Measurements from ENCODE around the gene BCDIN3D.
"Not testable (repeated sequence)": the region's sequence is repeated elsewhere in the genome, so short reads cannot be mapped to it uniquely, and the experiment has no call there.

The BCDIN3D gene, protein sequence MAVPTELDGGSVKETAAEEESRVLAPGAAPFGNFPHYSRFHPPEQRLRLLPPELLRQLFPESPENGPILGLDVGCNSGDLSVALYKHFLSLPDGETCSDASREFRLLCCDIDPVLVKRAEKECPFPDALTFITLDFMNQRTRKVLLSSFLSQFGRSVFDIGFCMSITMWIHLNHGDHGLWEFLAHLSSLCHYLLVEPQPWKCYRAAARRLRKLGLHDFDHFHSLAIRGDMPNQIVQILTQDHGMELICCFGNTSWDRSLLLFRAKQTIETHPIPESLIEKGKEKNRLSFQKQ

DNA sequence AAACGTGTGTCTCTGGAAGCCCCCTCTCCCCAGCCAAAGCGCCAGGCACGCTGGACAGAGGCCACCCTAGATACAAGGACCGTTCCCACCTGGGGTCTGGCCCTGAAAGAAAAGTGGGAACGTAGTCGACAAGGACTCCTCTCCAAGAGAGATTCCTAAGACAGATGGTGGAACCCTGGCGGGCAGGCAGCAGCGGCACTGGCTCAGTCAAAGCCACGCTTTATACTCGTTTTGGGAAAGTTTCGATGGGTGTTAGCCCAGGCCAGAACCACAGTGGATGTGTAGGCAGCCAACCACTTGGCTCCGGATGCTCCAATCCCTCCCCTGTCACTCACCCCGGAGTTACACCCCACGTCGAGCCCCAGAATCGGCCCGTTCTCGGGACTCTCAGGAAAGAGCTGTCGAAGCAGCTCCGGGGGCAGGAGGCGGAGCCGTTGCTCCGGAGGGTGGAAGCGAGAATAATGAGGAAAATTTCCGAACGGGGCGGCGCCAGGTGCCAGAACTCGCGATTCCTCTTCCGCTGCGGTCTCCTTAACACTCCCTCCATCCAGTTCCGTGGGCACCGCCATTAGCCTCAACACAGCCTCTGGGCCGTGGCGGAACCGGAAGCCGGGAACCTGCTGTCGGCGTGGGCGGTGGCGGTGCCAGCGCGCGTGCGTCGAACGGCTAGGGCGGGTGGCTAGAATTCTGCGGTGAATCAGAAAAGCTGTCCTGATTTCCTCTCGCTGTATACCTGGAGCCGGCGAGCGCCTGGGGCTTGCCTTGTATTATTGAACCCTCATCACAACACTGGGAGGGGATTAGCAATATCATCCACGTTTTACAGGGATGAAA is at the start of gene BCDIN3D:
Gene BCDIN3D (minus strand): TSS at position 588 of the 834 bp plus-strand sequence. CDS start 19 bp downstream, at position 569.
- DNase-seq (ENCODE audit: low spot score) = peak; percentile 89

DNA sequence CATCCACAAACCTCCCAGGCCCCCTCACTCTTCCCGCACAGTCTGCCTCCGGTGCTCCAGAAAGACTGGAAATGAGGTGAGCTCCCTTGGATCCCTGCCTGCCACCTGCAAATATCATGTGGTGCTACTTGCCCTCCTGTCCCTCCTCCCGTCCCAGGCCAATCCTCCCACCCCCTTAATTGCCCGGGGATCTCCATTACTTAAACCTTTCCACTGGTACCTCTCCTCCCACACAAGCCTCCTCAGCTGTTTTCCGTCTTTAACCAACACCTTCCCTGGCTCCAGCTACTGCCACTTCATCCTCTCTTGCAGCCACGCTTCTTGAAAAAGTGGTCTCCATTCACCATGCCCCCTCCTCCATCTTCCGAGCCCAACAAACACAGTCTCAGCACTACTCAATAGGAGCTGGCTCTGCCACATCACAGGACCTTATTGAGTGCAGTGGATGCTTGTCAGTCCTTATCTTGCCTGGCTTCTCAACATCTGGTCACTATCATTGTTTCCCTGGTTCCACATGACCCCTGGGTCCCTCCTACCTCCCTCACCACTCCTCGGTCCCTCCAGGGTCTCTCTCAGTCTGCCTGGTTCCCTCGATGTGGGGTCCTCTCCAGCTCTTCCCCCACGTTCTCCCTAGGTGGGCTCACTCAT is 49.3 kb upstream of the BCDIN3D start:
- DNase-seq (ENCODE audit: low spot score) = no peak

DNA sequence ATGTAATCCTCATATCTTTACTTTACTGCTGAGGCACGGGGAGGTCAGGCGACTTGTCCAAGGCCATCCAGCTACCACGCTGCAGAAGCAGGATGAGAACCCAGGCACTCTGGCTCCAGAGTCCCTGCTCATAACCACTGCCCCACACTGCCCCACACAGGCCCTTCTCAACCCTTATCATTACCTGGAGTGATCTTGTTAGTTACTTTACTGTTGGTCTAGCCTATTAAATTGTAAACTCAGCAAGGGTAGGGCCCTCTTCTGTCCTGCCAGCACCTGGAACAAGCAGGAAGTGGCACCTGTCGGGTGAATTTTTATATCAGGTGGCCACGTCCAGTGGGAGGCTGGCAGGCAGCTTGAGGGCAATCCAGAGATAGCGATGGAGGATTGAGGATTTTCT is 48.6 kb upstream of the BCDIN3D start:
- DNase-seq (ENCODE audit: low spot score) = no peak

DNA sequence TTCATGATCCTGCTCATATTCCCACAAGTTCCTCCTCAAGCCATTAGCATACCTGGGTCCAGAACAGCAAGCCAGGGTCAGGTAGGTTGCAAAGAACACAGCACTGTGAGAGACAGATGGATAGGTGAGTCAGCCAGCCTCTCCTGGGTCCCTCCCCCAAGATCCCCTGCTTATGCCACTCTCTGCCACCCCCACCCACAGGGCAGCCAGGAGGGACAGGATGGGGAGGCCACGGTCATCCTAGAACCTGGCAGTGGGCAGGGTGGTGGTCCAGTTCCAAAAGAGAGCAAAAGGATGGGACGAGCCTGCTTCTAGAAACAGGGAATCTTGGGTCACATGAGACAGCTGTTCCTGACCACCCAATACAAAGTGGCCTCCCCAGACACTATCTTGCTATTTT is 48.1 kb upstream of the BCDIN3D start:
- no peak for DNase-seq (ENCODE audit: low spot score)

DNA sequence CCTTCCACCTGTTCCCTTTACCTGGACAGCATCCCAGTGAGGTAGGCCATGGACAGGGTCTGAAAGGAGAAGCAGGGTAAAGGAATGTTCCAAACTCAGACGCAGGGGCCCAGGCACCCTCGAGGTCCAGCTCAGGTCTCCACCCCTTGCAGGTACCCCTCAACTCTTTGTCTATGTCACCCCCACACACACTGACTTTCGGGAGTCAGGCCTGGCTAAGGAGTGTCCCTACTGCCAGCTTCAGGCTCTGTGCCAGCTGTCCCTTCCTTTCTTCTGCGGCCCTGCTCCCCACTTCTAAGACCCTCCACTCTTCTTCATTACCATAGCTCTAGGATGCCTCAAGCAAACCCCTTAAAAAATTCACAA is 47.2 kb upstream of the BCDIN3D start:
- no peak for DNase-seq (ENCODE audit: low spot score)

DNA sequence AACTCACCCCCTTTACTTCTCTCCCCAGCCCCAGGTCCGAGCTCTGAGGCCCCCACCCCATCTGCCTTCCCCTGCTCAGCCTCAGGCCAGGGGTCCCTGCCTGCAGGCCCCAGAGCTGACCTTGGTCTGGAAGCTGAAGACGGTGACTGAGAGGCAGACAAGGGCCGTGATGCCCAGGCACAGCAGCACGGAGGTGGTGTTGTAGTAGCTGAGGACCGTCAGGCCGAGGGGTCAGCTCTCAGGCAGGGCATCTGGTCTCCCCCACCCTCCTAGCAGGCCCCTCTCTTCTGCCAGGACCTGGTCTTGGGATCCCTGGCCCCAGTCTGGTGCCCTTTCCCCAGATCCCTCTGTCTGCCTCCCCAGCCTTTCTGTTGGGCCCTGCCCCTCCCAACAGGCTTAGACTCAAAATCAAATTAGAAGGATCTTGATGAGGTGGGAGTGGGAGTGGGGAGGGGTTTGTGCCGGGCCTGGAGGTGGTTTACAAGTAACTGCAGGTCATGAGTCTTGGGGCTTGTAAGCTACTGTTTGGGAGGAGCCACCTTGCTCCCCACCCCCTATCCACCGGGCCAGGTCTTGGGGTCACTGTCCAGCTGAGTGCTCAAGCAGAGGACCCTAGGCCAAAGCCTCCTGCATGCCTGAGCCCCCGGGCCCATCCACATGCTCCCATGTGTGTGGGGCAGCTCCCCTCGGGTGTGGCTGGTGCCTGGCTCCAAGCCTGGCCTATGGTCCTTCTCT is 46.6 kb upstream of the BCDIN3D start:
- DNase-seq (ENCODE audit: low spot score) = no peak

DNA sequence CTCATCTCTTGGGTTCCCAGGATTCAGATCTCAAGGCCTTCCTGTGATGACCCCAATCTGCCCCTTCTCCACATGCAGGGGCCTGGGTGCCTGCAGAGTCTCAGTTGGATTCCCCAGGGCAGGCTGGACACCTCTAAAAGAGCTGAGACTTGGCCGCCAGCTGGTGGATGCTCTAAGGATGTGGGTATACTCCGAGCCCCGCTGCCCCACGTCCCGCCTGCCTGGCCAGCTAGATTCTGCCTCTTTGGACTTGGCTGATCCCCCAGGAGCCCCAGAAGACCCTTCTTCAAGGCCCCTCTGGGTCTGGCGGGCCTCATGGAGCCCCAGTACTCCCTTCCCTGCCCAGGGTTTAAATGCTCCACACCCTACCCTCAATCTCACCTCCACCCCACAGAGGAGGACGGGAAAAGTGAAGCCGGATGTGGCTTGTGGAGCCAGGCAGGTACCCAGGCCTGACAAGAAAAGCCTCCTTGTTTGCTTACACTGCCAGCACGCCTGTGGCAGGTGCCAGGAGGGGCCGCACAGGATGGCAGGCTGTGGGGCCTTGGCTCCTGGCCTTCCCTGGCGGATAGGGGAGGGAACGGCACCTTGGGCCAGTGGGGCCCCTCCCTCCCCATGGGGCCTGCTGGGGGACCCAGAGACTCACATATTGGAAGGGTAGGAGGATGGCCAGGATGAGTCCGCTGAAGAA is 45.7 kb upstream of the BCDIN3D start:
- no peak for DNase-seq (ENCODE audit: low spot score)

DNA sequence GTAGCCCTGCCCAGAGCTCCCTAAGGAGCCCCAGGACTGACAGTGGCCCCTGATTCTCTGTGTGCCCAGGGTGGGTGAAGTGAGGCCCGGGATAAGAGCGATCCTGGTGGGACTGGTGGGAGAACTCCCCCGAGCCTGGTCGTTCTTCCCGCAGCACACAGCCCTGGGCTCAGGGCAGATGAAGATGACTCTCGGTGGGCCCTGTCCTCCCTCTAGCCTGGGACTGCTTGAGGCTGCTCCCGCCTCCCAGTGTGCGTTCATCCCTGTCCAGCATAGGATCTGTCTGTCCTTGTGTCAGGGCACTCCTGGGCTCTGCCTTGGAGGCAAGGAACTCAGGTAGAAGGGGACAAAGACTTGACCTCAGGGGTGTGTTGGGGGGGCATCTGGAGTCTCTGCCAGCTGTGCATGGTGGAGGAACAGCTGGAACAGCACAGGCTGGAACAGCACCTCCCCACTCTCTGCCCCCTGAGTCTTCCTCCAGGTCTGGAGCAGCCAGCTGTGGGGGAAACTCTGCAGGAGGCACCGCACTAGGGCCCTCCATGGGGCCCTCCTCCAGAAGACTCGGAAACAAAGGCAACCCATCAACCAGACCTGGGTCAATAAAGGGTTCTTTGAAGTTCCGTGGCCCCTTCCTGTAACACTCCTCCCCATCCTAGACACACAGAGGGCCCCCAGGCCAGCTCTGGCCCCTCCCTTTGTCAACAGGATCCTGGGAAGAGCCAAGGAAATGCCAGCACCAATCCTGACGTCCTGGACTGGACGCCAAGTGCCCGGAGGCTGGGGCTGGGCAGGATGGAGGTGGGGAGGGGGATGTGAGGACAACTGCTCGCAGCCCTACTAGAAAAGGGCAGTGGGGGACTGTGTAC is 44.9 kb upstream of the BCDIN3D start:
- no peak for DNase-seq (ENCODE audit: low spot score)

DNA sequence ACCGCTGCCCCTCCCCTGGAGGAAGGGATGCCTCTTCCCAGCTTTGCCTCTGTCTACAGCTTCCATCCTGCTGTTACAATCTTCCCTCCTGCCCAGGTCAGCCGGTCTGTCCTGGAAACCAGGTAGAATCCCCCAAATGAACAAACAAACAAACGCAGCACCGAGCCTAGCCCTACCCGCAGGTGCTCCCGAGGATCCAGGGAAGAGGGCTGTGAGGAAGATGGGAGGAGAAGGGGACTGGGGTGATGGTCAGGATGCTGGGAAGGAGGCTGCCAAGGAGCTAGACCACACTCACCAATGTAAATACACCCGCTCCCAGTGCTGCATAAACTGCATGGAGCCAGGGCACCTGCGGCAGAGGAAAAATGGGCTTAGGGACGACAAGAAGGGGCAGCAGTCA is 44.2 kb upstream of the BCDIN3D start:
- no peak for DNase-seq (ENCODE audit: low spot score)

DNA sequence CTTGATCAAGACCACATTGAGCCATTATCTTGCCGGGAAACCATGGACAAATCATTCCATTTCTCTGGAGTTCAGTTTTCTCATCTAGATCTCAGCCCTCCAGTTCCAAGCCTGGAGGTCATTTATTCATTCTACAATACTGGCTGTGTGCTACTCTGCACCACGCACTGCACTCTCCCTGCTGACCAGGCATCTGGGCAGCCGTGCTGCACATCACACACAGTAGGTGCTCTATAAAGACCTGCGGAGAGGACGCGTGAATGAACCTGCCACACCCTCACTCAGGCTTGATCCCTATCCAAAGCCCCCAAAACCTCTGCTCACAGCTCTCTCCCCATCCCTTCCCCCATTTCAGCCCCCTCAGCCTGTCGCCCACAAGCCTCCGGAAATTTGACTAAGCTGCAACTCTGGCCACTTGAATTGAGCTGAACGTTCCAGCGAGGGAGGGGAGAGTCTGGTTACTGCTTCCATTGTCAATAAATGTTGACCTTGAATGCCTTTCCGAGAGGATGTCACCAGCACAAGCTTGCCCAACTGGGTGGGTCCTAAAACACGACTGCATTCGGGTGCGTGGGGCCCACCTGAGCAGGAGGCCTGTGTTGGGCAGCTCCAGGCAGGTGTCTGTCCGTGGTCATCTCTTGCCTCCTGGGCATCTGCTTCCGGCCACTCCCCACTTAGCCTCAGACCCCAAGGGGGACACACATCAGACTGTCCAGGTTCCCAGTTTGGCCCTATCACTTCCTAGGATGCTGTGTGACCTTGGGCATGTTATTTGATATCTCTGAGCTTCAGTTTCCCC is 43.0 kb upstream of the BCDIN3D start:
- DNase-seq (ENCODE audit: low spot score) = no peak

DNA sequence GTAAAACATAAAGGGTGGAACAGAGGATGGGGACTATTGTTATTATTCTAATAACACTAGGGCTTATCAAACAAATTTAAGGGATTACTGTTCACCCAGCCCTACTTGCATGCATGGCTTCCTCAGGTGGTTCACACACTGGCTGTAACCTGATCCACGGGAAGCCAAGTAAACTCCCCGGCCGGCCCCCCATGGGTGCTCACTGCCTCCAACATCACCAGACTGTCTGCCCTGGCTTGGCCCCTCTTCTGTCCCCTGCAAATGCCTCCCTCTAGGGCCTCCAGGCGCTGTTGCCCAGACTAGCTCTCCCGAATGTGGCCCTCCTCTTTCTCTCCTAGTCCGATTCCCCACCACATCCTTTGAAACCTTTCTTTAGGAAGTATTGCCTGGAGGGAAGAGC is 42.2 kb upstream of the BCDIN3D start:
- no peak for DNase-seq (ENCODE audit: low spot score)

DNA sequence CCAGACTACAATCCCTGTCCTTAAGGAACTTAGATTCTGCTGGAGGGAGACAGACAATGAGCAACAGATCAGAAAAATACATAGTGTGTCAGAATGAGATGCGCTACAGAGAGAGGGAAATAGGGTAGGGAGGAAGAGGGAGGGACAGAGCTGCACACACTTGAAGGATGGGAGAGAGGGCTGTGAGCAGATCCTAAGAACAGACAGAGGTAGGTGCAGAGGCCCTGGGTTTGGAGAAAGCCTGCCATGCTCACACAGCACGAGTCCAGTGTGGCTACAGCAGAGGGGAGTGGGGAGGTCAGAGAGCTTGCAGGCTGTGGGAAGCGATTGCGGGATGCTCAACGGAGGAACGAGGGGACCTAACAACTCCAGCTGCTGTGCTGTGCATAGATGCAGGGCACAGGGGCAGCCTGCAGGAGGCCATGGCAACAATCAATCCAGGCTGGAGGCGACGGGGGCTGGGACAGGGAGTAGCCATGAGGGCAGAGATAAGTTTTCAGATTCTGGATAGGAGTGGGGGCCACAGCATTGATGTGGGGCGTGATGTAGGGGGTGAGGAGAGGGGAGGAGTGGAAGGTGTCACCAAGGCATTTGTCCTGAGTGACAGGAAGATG is 40.1 kb upstream of the BCDIN3D start:
- DNase-seq (ENCODE audit: low spot score) = no peak

DNA sequence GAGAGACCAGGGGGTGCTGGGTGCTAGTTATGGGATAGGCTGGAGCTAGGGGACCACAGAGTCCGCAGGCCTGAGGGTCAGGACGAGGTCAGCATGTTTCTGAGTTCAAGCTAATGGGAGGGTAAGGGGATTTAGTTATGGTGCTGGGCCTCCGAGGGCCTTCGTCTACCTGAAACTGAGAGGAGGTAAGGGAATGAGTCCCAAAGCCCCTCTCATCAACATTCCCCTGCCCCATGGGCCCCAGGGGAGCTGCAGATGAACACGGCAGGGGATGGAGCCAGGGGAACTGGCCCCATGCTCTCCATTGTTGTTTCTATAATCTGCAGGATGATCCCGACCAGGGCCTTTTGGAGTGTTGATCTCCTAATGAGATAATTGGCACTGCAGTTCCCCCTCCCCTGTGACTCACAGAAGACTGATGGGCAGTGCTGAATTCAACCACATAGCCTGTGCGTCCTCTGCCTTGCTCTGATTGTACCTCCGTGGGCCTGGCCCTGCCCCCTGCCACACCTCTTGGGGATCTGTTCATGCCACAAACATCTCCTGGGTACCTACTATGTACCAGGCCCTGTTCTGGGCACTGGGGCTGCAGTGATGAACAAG is 39.4 kb upstream of the BCDIN3D start:
- no peak for DNase-seq (ENCODE audit: low spot score)

DNA sequence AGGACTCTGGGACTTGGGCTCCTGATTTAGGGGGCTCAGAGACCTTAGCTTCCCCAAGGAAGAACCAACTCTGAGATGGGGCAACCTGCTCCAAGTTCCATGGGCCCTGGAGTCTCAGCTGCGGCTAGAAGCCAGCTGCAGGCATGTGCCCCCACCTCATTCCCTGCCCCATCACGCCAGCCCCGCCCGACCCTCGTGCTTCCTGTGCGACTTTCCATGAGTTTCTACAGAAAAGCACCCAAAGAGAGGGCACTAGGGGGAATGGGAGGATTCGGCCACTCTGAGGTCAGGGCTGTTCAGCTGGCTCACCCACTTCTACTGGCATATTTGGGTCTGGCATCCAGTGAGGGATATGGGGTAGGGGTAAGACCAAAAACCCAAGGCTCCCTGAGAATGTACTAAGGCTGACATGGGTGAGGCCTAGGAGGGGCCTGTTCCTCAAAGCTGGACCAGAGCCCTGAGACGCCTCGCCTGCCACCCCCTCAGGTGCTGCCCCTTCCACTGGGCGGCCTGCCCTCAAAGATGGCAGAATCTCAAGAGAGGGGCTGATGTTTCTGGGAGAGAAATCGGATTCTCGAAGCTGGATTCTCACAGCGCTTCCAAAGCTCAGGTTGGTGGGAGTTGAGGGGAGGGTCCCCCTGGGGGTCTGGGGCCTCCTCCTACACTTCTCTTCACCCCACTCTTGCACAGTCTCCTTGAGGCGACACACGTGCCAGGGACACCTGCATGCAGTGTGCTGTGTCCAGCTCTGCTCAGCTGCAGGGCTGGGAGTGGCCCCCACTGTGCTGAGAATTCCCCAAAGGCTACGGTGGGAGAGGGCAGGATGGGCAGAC is 38.7 kb upstream of the BCDIN3D start:
- DNase-seq (ENCODE audit: low spot score) = no peak

DNA sequence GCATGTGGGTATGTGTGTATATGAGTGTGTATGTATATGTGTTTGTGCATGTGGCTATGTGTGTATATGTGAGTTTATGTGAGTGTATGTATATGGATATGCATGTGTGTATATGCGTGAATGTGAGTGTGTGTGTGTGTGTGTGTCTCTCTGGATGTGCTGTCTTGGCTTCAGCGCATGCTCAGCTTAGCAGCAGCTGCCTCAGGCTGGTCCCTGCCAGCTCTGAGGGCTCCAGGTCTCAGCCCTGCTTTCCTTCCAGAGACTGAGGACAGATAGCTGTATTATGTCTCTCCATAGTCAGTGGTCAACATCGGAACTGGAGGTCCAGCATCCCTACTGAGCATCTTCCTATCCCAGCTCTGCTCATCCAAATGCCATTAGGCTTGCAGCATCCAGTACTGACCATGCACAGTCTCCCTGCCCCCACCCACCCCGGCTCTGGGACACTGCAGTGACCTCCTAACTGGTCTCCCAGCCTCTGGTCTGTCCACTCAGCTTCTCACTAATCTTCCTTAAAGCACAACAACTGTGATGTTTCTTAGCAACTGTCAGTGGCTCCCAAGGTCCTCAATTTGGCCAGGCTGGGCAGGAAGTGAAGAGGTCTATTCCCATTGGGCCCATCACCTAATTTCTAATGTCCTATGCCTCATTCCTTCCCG is 38.0 kb upstream of the BCDIN3D start:
- no peak for DNase-seq (ENCODE audit: low spot score)

DNA sequence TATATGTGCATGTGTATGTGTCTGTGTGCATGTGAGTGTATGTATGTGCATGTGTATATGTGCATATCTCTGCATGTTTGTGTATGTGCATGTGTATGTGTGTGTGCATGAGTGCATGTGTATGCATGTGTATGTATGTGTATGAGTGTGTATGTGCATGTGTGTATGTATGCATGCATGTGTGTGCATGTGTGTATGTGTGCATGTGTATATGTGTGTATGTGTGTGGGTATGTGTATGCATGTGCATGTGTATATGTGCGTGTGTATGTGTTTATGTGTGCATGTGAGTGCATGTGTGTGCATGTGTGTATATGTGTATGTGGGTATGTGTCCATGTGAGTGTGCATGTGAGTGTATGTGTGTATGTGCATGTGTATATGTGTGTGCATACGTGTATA is 36.2 kb upstream of the BCDIN3D start:
- not testable (repeated sequence) for DNase-seq (ENCODE audit: low spot score)

DNA sequence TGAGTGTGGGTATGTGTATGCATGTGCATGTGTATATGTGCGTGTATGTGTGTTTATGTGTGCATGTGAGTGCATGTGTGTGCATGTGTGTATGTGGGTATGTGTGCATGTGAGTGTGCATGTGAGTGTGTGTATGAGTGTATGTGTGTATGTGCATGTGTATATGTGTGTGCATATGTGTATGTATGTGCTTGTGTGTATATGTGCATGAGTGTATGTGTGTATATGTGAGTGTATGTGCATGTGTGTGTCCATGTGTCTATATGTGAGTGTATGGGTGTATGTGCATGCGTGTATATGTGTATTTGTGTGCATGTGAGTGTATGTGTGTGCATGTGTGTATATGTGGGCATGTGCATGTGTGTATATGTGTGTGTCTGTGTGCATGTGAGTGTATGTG is 35.1 kb upstream of the BCDIN3D start:
- DNase-seq (ENCODE audit: low spot score) = no peak

DNA sequence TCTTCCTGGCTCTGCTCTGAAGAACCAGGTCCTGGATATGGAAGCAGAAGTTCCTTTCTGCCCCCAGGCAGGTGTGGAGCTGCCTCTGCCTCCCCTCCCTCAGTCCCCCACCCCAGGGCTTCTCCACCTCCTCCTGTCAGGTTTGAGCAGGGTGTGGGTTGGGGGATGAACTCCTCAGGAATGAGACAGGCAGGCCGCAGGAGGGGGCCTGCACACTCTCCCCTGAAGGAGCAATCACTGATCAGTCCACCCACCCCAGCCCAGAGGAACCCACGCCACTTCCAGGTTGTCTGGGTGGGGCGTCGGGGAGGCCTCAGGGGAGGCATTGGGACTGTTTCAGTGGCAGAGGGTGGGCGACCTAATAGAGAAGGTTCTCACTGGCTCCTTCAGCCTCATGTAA is 34.2 kb upstream of the BCDIN3D start:
- no peak for DNase-seq (ENCODE audit: low spot score)

All from pons (tissue), 1 donor.